ENCODE results near the gene ACVR1B.

The ACVR1B gene

DNA sequence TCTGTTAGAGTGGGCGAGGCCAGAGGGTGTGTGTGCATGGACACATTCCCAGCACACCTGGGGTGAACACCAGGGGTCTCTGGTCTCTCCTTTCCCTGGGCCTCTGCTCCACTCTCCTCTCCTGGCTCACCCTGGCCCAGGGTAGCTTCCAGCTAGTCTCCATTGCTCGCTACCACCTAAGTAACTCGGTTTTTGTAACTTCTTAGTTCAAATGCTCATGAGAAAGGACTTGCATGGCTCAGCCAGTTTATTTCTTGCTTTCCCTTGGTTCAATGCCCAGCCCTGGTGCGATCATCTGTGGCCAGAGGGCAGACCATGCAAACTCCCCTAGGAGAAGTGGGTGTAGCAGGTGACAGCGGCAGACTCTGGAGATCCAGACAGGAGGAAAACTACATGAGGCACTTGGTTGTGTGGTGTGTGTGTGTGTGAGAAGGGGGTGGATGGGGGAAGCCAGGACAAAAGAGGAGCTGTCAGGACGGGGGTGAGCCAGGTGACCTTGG is 8.9 kb upstream of the ACVR1B start:
- no peak for DNase-seq (ENCODE audit: low read depth in 2 of 2)

DNA sequence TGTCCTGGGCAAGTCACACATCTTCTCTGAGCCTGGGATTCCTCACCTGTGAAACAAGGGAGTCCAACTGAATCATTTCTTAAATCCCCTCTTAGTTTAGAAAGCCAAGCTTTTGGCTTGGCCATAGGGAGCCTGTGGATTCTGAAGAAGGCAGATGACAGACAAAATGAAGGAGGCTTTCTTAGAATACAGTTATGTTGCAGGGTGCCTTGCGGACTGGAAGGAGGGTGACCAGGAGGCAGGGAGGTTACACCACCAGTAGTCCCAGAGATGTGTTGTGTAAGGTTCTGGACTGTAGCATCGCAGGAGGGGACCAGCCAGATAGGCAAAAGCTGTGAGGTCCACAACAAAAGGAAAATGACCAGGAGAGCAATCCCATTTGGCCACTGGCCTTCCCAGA is 8.2 kb upstream of the ACVR1B start:
- no peak for DNase-seq (ENCODE audit: low read depth in 2 of 2)

GRCh38 chr12:51944608-51945233 is 6.8 kb upstream of the ACVR1B start:
- no peak for DNase-seq (ENCODE audit: low read depth in 2 of 2)

DNA sequence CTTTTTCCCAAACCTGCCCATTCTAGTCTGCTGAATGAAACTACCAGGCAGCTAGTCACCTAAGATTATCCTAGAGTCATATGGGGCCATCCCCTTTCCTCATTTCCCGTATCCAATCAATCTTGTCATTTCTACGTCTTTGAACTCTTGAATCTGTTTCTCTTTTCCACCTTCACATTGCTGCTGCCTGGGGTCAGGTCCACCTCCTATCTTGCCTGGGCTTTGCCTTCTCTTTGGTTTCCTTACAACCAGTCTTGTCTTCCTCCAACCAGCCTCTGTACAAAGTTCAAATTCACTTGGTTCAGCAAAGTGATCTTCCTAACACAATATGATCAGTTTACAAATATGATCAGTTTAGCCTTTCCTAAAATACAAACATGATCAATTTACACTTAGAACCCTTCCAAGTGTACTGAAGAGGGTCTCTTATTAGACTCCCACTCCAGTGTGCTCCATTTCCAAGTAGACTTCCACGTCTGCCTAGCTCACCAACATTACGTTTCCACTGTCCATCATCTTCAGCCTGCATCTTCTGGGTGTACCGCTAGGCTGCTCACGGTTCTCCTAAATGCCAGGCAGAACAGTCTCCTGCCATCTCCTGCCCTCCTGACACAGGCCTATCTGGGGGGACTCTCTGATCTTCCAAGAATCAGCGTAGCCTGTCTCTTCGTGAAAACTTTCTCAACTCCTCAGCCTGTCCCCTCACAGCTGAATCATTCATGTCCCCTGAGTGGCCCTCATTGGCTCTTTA is 4.1 kb upstream of the ACVR1B start:
- no peak for DNase-seq (ENCODE audit: low read depth in 2 of 2)

DNA sequence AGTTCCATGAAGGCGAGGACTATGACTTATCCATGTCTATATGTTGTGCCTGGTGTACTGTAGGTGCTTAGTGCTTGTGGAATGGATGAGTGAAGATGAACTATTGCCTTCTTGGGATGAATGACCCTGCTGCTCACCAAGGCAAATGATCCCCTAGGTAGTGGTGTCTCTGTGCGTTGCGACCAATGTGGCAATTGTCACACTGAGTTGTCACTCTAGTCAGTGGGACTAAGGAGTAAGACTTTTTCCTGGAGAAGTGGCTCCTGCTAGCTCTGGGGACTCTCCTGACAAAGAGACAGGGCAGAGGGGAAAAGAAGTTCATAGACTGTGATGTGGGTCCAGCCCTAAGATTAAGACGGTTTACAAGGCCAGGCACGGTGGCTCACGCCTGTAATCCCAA is 3.4 kb upstream of the ACVR1B start:
- DNase-seq (ENCODE audit: low read depth in 2 of 2): no peak

DNA sequence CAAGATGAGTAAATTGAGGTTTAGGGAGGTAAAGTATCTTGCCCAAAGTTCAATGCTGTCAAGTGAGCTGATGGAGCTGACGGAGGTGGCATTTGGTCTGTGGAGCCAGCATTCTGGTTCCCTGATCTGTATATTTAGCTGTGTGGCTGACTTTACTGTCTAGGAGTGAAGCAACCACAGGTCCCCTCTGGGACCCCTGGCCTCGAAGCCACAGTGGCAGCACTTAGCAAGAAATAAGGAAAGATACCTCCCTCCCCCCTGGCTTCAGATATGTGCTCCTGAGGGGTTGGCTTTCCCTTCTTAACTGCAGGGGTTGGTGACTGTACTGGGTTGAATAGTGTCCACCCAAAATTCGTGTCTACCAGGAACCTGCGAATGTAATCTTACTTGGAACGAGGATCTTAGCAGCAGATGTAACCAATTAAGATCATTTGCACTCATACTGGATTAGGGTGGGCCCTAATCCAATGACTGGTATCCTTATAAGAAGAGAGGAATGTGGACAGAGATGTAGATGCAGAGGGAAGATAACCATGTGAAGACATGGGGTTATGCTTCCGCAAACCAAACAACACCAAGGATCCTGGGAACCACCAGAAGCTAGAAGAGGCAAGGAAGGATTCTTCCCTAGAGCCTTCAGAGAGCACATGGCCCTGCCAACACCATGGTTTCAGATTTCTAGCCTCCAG is 2.0 kb upstream of the ACVR1B start:
- no peak for DNase-seq (ENCODE audit: low read depth in 2 of 2)

DNA sequence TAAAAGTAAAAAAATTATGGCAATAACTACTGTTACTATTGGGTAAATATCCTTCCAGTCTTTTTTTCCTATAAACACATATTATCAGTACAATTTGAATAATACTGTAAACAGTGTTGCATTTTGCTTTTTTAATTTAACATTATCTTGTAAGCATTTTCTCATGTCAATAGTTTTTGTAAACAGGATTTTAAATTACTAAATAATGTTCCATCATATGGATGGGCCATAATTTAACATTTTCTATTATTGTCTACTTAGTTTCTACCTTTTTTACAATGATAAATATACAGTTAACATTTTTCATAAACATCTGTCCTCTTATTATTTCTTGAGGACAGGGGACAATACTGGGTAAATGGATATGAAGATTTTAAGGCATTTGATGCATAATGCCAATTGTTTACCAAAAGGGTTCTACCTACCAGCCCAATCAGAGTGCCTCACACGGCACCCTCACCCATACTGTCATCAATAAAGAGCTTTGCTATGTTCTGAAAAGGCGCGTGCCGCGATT is 759 bp upstream of the ACVR1B start:
- DNase-seq (ENCODE audit: low read depth in 2 of 2): no peak

- no peak for DNase-seq (ENCODE audit: low read depth in 2 of 2)
Observed at GRCh38 chr12:51951843-51952722, 584 bp downstream of the ACVR1B start.

DNA sequence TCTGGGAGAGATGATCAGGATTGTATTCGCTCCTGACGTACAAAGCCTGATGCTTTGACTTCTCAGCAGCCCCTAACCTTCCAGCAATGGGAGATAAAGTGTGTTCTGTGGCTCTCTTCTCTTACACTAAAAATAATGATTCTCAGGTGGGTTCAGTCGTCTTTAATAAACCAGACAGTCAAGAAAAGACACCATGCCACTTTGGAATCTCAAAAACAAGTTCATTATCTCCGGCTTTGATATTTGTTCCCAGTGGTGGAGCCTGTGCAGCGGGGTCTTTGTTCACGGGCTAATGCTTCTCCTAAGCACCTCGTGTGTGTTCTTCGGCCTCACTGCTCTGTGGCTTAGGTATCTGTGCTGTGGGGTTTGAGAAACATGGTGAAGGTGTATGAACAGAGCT is 1.6 kb downstream of the ACVR1B start:
- DNase-seq (ENCODE audit: low read depth in 2 of 2): no peak

GRCh38 chr12:51953864-51954263 is 2.4 kb downstream of the ACVR1B start:
- no peak for DNase-seq (ENCODE audit: low read depth in 2 of 2)

DNA sequence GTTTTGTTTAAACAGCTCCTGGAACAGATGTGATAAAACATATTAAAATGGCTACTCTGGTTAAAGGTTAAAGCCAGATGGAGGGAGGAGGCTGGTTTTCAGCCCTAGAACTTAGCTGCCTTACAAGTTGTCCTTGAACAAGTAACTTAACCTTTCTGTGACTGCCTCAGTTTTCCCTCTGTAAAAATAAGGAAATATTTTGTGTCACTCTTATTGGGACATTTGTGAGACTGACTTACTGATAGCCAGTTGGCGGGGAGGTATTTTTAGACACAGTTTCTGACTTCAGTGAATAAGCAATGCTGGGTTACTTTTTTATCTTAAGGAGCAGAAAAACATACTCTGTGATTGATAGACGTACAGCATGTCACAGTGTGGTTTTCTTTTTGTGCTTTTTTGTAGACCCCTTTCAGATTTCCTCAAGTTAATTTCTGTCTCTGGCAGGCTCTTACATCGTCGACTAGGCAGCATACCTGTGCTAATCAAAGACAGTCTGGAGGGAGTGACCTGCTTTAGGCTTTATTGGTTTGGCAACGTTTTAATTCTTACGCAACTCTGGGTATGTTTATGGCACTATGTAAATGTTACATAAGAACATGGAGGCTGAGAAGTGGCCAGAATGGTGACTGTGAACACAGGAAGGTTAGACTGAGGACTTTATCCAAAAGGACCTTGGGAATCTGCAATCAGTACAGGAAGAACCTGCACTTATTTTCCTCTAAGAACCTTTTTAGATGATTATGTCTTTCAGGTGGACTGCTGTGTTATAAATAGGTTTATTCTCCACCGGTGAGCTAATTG is 3.3 kb downstream of the ACVR1B start:
- no peak for DNase-seq (ENCODE audit: low read depth in 2 of 2)

DNA sequence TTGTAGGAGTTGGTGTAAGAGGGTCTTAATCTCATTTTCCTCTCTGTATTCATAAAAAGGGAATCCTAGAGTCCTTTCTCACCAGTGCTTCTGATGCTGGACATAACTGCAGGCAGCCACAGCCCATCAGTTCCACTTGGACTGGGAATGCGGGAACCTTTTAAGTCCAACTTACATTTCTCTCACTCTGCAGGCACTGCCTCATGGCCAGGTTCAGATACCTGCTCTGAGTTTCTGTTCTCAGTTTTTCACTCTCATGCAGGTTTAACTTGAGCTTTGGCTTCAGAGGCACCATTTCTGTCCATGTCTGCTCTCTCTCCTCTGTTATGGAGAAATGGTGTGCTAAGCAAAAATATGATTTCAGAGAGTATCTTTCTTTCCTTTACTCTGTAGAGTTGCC is 4.2 kb downstream of the ACVR1B start:
- no peak for DNase-seq (ENCODE audit: low read depth in 2 of 2)

DNA sequence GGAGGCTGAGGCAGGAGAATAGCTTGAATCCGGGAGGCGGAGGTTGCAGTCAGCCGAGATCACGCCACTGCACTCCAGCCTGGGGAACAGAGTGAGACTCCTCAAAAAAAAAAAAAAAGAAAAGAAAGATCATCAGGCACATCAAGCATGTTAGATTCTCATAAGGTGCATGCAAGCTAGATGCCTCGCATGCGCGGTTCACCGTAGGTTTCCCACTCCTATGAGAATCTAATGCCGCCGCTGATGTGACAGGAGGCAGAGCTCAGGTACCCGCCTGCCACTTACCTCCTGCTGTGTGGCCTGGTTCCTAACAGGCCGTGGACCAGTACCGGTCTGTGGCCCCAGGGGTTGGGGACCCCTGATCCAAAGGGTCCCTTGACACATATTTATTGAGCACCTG is 7.0 kb downstream of the ACVR1B start:
- DNase-seq (ENCODE audit: low read depth in 2 of 2): no peak

DNA sequence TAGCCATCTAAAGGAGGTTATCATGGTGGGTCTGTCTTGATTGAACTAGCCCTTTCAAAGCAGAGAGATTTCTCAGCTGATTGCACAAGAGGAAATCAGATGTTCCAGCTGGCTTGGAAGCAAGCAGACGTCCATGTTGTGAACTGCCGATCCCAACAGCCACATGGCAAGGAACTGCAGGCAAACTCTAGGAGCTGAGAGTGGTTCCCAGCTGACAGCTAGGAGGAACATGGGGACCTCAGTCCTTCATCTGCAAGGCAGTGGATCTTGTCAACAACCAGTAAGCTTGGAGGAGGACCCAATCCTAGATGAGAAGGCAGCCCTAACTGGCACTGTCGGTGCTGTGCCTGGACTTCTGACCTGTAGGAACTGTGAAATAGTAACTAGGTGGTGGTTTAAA is 7.7 kb downstream of the ACVR1B start:
- no peak for DNase-seq (ENCODE audit: low read depth in 2 of 2)

DNA sequence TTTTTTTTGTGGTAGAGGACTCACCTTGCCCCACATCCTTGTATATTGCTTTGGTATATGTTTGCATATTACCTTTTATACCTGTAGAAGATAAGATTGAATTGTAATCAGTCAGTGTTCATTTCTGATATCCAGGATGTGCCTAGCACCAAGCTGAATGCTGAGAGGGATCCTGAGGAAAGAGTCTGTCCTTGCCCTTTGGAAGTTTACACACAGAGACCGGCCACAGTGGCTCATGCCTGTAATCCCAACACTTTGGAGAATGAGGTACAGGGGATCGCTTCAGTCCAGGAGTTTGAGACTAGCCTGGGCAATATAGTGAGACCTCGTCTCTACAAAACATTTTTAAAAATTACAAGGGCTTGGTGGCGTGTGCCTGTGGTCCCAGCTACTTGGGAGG is 8.4 kb downstream of the ACVR1B start:
- no peak for DNase-seq (ENCODE audit: low read depth in 2 of 2)

- no peak for DNase-seq (ENCODE audit: low read depth in 2 of 2)
Observed at GRCh38 chr12:51960488-51960887, 9.0 kb downstream of the ACVR1B start.

DNA sequence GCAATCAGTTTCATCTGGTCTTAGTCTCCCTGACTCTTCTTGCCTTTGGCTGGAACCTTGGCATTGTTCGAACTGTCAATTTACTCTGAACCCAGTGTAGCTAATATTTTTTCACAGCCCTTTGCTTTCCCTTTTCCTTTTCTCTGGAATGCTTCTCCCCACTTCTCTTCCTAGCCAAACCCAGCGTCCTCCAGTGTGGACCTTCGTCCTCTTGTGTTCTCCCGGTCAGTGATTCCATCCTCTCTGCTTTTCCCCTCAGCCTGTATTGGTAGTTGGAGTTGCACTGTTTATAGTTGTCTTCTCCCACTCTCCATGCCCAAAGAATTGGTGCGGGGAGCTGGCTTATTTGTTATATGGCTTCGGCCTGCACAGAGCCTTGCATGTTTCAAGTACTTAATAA is 9.4 kb downstream of the ACVR1B start:
- no peak for DNase-seq (ENCODE audit: low read depth in 2 of 2)

DNA sequence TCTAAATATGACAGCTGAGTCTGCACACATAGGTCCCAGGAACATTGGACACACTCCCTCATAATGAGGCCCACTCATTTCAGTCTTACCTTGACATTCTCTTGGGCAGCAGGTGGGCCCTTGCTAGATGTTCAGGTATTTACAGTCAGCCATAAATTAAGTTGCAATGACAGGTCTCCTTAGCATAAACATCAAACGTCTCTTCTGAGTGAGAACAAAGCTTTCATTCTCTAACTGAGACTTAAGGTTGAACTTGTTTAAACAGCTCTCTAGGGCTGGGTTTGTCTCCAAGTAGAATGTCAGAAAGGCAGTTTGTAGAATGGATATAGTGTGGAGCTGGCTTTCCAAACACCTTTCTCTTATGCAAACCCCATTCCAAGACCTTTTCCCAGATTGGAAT is 10.3 kb downstream of the ACVR1B start:
- no peak for DNase-seq (ENCODE audit: low read depth in 2 of 2)

DNA sequence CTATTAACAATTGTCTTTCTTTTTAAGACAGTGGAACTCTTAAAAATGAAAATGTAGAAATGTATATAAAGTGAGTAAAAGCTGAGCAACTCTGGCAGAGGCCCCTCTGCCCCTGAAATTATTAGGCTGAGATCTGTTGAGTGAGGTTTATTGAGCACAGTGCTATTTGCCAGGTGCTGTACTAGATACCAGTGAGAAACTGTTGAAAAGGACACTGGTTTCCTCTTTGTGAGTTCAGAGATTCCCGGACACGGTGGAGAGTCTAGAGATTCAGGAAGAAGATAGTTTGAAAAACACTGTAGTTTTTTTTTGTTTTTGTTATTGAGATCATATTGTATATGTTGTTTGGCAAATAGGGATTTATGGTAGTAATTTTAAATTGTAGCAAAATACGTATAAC is 11.2 kb downstream of the ACVR1B start:
- DNase-seq (ENCODE audit: low read depth in 2 of 2): no peak

GRCh38 chr12:51963477-51963876 is 12.0 kb downstream of the ACVR1B start:
- no peak for DNase-seq (ENCODE audit: low read depth in 2 of 2)

- DNase-seq (ENCODE audit: low read depth in 2 of 2): no peak
Observed at GRCh38 chr12:51969643-51970042, 18.1 kb downstream of the ACVR1B start.

Data from stimulated activated CD4-positive, alpha-beta T cell treated with anti-CD3 and anti-CD28 coated beads, Interleukin-4, amount 100 ng/mL, for 48 hours (primary cell).